Measurements from ENCODE around the gene SLC13A5.

Gene SLC13A5

DNA sequence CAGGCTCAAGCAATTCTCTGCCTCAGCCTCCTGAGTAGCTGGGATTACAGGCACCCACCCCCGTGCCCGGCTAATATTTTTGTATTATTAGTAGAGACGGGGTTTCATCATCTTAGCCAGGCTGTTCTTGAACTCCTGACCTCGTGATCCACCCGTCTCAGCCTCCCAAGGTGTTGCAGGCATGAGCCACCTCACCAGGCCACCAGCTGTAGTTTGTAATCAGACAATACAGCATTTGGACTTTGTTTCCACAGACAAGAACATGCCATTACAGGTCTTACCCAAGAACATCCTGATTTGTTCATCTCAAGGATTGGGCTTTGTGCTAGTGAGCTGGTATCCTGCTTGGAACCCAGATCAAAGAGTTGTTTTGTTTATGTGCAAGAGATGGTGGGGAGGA, 31.5 kb downstream of the SLC13A5 start:
- Histone ChIP-seq H3K36me3 (ENCODE audit: control insufficient read depth in 2 of 2, insufficient read depth in 1 of 2, low read length in 2 of 2) (no peaks in the 10 kb centered on the region), H3K9me3 (ENCODE audit: control insufficient read depth, insufficient read depth, low read depth, low read length) (no peaks in the 10 kb centered on the region), H3K27ac (ENCODE audit: extremely low read depth, low read depth, low read length) (no peak overlapping the region), H3K4me3 (ENCODE audit: low read depth, low read length) (no peak overlapping the region), H3K4me1 (ENCODE audit: control insufficient read depth, insufficient read depth, low read length) (no peaks in the 10 kb centered on the region)
- ChIA-PET CTCF (interaction anchor here (1.1 to 2.0 kb wide), 2 partner anchors 8 to 19 kb away, joined by 3 to 5 read pairs; no protein-coding TSS in a partner anchor), POLR2A (no interaction called here)
- TF ChIP-seq ZNF221 (tag by site-specific recombination; IDR thresholded peaks at IDR 0.05; ENCODE audit: borderline replicate concordance) (no peak), SP7 (tag by site-specific recombination; IDR thresholded peaks at IDR 0.05) (no peak), SP3 (tag by site-specific recombination; IDR thresholded peaks at IDR 0.05) (no peak), ZNF311 (tag by site-specific recombination; IDR thresholded peaks at IDR 0.05; ENCODE audit: borderline replicate concordance) (no peak), ZNF777 (tag by site-specific recombination; IDR thresholded peaks at IDR 0.05; ENCODE audit: borderline replicate concordance) (no peak), SCRT2 (tag by site-specific recombination; IDR thresholded peaks at IDR 0.05) (no peak), ZNF580 (tag by site-specific recombination; IDR thresholded peaks at IDR 0.05) (no peak), TRIM28 (IDR thresholded peaks at IDR 0.05; ENCODE audit: borderline replicate concordance, low read length) (no peak), HOXC10 (CRISPR knock-in tag; IDR thresholded peaks at IDR 0.05) (no peak), ZXDB (tag by site-specific recombination; IDR thresholded peaks at IDR 0.05) (no peak)

DNA sequence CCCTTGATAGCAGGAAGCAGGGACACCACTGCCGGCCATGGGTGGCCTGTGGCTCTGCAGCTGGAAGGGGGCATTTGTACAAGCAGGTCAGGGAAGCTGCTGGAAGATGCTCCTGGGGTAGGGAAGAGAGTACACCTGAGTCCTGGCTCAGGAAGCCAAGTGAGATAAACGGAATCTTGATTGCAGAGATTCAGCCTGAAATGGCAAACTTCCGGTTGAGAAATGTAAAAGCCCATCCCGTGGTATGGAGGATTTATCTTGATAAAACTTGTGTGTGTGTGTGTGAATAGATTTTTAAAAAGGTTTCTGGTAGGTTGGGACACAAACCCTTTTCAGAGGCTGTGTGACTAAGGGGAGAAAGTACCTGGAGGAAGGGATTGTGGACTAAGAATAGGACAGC, 32.0 kb downstream of the SLC13A5 start:
- ChIA-PET POLR2A (no interaction called here), CTCF (interaction anchor here (2.0 kb wide), 1 partner anchor 20 kb away, joined by 5 read pairs; no protein-coding TSS in a partner anchor)
- TF ChIP-seq ZNF777 (tag by site-specific recombination; IDR thresholded peaks at IDR 0.05; ENCODE audit: borderline replicate concordance), result no peak
- TF ChIP-seq, protein P1, sequence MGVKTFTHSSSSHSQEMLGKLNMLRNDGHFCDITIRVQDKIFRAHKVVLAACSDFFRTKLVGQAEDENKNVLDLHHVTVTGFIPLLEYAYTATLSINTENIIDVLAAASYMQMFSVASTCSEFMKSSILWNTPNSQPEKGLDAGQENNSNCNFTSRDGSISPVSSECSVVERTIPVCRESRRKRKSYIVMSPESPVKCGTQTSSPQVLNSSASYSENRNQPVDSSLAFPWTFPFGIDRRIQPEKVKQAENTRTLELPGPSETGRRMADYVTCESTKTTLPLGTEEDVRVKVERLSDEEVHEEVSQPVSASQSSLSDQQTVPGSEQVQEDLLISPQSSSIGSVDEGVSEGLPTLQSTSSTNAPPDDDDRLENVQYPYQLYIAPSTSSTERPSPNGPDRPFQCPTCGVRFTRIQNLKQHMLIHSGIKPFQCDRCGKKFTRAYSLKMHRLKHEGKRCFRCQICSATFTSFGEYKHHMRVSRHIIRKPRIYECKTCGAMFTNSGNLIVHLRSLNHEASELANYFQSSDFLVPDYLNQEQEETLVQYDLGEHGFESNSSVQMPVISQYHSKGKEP (tag by site-specific recombination; IDR thresholded peaks at IDR 0.05), result no peak
- no peak for TF ChIP-seq ZNF23 (tag by site-specific recombination; IDR thresholded peaks at IDR 0.05; ENCODE audit: borderline replicate concordance)
- no peak for TF ChIP-seq ZNF366 (tag by site-specific recombination; conservative IDR thresholded peaks at IDR 0.05)
- no peak for TF ChIP-seq ZNF239 (tag by site-specific recombination; IDR thresholded peaks at IDR 0.05)
- TF ChIP-seq ZNF473 (tag by site-specific recombination; IDR thresholded peaks at IDR 0.05), result no peak
- no peak for TF ChIP-seq ZNF211 (tag by site-specific recombination; IDR thresholded peaks at IDR 0.05; ENCODE audit: low read depth)
- TF ChIP-seq ZNF549 (tag by site-specific recombination; IDR thresholded peaks at IDR 0.05), result no peak
- TF ChIP-seq ZNF280C (tag by site-specific recombination; IDR thresholded peaks at IDR 0.05), result no peak
- TF ChIP-seq ZNF133 (tag by site-specific recombination; IDR thresholded peaks at IDR 0.05), result no peak
- no peak for TF ChIP-seq ZNF658 (tag by site-specific recombination; IDR thresholded peaks at IDR 0.05)
- no peaks in the 10 kb centered on the region for H3K4me1 ChIP-seq (ENCODE audit: control insufficient read depth, insufficient read depth, low read length)
- no peak overlapping the region for H3K4me3 ChIP-seq (ENCODE audit: low read depth, low read length)
- H3K9me3 ChIP-seq (ENCODE audit: control insufficient read depth, insufficient read depth, low read depth, low read length), result no peaks in the 10 kb centered on the region
- no peak overlapping the region for H3K27ac ChIP-seq (ENCODE audit: extremely low read depth, low read depth, low read length)
- no peaks in the 10 kb centered on the region for H3K36me3 ChIP-seq (ENCODE audit: control insufficient read depth in 2 of 2, insufficient read depth in 1 of 2, low read length in 2 of 2)

GRCh38 chr17:6679241-6679640, 33.9 kb downstream of the SLC13A5 start:
- no peak for TF ChIP-seq ZNF514 (tag by site-specific recombination; IDR thresholded peaks at IDR 0.05)
- no peak for TF ChIP-seq HOXD13 (CRISPR knock-in tag; IDR thresholded peaks at IDR 0.05; ENCODE audit: borderline replicate concordance)
- no peak for TF ChIP-seq SP3 (tag by site-specific recombination; IDR thresholded peaks at IDR 0.05)
- no peak for TF ChIP-seq HOXA7 (CRISPR knock-in tag; IDR thresholded peaks at IDR 0.05; ENCODE audit: borderline replicate concordance)
- no peak for TF ChIP-seq ZNF138 (tag by site-specific recombination; IDR thresholded peaks at IDR 0.05; ENCODE audit: borderline replicate concordance)
- no peak for TF ChIP-seq ZNF416 (tag by site-specific recombination; IDR thresholded peaks at IDR 0.05)
- TF ChIP-seq ZNF670 (tag by site-specific recombination; IDR thresholded peaks at IDR 0.05; ENCODE audit: low read depth), result no peak
- TF ChIP-seq EGR2 (tag by site-specific recombination; IDR thresholded peaks at IDR 0.05; ENCODE audit: low read depth), result no peak
- no peak for TF ChIP-seq ZNF114 (tag by site-specific recombination; IDR thresholded peaks at IDR 0.05)
- no peak for TF ChIP-seq ZNF654 (tag by site-specific recombination; IDR thresholded peaks at IDR 0.05; ENCODE audit: low read depth)
- TF ChIP-seq, protein P2, sequence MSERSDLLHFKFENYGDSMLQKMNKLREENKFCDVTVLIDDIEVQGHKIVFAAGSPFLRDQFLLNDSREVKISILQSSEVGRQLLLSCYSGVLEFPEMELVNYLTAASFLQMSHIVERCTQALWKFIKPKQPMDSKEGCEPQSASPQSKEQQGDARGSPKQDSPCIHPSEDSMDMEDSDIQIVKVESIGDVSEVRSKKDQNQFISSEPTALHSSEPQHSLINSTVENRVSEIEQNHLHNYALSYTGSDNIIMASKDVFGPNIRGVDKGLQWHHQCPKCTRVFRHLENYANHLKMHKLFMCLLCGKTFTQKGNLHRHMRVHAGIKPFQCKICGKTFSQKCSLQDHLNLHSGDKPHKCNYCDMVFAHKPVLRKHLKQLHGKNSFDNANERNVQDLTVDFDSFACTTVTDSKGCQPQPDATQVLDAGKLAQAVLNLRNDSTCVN (tag by site-specific recombination; optimal IDR thresholded peaks at IDR 0.05), result no peak

More at GRCh38 chr17:6679241-6679640, 33.9 kb downstream of the SLC13A5 start:
- Histone ChIP-seq H3K4me3 (ENCODE audit: low read depth, low read length) (no peak overlapping the region), H3K27ac (ENCODE audit: extremely low read depth, low read depth, low read length) (no peak overlapping the region), H3K4me1 (ENCODE audit: control insufficient read depth, insufficient read depth, low read length) (no peaks in the 10 kb centered on the region), H3K36me3 (ENCODE audit: control insufficient read depth in 2 of 2, insufficient read depth in 1 of 2, low read length in 2 of 2) (no peaks in the 10 kb centered on the region), H3K9me3 (ENCODE audit: control insufficient read depth, insufficient read depth, low read depth, low read length) (no peaks in the 10 kb centered on the region)
- CTCF ChIA-PET, result interaction anchor here (1.4 kb wide), 1 partner anchor 325 kb away, joined by 3 read pairs; no protein-coding TSS in a partner anchor
- POLR2A ChIA-PET, result no interaction called here

Data from HEK293 (cell line).